ENCODE measurements around the gene CCDC91.

The CCDC91 gene

DNA sequence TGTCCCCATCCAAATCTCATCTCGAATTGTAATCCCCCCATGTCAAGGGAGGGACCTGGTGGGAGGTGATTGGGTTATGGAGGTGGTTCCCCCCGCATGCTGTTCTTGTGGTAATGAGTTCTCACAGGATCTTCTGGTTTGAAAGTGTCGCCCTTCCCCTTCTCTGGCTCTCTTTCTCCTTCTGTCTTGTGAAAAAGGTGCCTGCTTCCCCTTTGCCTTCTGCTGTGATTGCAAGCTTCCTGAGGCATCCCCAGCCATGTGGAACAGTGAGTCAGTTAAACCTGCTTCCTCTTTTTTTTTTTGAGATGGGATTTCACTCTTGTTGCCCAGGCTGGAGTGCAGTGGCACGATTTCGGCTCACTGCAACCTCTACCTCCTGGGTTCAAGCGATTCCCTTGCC is 104.0 kb downstream of the CCDC91 start:
- CTCF ChIA-PET, result interaction anchor here (0.6 kb wide), 1 partner anchor 1057 kb away, joined by 3 read pairs; no protein-coding TSS in a partner anchor
- H3K36me3 ChIP-seq (ENCODE audit: control insufficient read depth in 2 of 2, insufficient read depth in 1 of 2, low read length in 2 of 2), result no peaks in the 10 kb centered on the region

DNA sequence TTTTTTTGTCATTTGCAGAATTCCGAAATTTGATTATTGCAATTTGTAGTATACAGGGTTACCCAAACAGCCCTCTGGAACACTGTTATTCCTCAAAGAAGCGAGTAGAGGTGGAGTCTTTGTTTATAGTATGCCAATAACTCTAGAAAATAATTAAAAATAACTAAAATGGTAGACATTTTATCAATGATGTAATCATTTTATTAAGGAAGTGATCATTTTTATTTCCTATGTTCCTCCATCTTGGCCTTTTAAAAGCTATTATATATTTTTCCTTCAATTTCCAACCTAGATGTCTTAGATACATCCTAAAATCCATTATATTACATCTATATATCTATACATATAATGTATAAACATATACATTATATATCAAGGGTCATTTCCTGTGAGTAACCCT is 106.0 kb downstream of the CCDC91 start:
- TF ChIP-seq, protein P1, sequence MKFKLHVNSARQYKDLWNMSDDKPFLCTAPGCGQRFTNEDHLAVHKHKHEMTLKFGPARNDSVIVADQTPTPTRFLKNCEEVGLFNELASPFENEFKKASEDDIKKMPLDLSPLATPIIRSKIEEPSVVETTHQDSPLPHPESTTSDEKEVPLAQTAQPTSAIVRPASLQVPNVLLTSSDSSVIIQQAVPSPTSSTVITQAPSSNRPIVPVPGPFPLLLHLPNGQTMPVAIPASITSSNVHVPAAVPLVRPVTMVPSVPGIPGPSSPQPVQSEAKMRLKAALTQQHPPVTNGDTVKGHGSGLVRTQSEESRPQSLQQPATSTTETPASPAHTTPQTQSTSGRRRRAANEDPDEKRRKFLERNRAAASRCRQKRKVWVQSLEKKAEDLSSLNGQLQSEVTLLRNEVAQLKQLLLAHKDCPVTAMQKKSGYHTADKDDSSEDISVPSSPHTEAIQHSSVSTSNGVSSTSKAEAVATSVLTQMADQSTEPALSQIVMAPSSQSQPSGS (tag by site-specific recombination; IDR thresholded peaks at IDR 0.05; ENCODE audit: low read depth), result peak; percentile 73
- no peak for TF ChIP-seq ZBTB26 (tag by site-specific recombination; optimal IDR thresholded peaks at IDR 0.05)
- ChIA-PET POLR2A (no interaction called here), CTCF (no interaction called here)
- H3K9me3 ChIP-seq (ENCODE audit: control insufficient read depth, insufficient read depth, low read depth, low read length), result no peaks in the 10 kb centered on the region
- H3K4me3 ChIP-seq (ENCODE audit: low read depth, low read length), result no peak overlapping the region
- no peak overlapping the region for H3K27ac ChIP-seq (ENCODE audit: extremely low read depth, low read depth, low read length)
- H3K36me3 ChIP-seq (ENCODE audit: control insufficient read depth in 2 of 2, insufficient read depth in 1 of 2, low read length in 2 of 2), result no peaks in the 10 kb centered on the region
- no peaks in the 10 kb centered on the region for H3K4me1 ChIP-seq (ENCODE audit: control insufficient read depth, insufficient read depth, low read length)

More for the DNA sequence above, 104.0 kb downstream of the CCDC91 start:
- Histone ChIP-seq H3K27ac (ENCODE audit: extremely low read depth, low read depth, low read length) (no peak overlapping the region), H3K4me3 (ENCODE audit: low read depth, low read length) (no peak overlapping the region), H3K9me3 (ENCODE audit: control insufficient read depth, insufficient read depth, low read depth, low read length) (no peaks in the 10 kb centered on the region), H3K4me1 (ENCODE audit: control insufficient read depth, insufficient read depth, low read length) (no peaks in the 10 kb centered on the region)
- TF ChIP-seq ZBTB6 (tag by site-specific recombination; IDR thresholded peaks at IDR 0.05), result no peak
- POLR2A ChIA-PET, result no interaction called here

DNA sequence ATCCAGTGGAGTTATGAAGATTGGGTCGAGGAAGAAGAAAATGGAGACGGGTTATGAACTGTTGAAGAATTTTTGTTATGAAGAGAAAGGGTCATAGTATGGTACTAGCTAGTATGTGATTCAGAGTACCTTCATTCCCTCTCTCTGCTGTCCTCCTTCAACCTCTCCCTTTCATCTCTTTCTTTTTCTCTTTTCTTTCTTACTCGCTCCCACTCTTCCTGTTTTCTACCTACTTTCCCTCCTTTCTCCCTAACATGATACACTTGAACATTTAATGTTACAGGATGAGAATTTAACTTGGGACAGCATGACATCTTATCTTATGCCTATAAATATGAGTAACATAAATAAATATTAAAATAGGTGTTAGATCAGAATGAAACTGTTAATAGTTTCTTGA is 112.9 kb downstream of the CCDC91 start:
- ChIA-PET CTCF (no interaction called here), POLR2A (no interaction called here)
- Histone ChIP-seq H3K36me3 (ENCODE audit: control insufficient read depth in 2 of 2, insufficient read depth in 1 of 2, low read length in 2 of 2) (no peaks in the 10 kb centered on the region; a peak in 1 of 3 replicates), H3K4me3 (ENCODE audit: low read depth, low read length) (no peak overlapping the region), H3K27ac (ENCODE audit: extremely low read depth, low read depth, low read length) (no peak overlapping the region), H3K9me3 (ENCODE audit: control insufficient read depth, insufficient read depth, low read depth, low read length) (no peaks in the 10 kb centered on the region), H3K4me1 (ENCODE audit: control insufficient read depth, insufficient read depth, low read length) (no peaks in the 10 kb centered on the region)
- TF ChIP-seq ZBTB26 (tag by site-specific recombination; optimal IDR thresholded peaks at IDR 0.05) (no peak), ZNF394 (tag by site-specific recombination; IDR thresholded peaks at IDR 0.05; ENCODE audit: borderline replicate concordance) (no peak), ZBTB6 (tag by site-specific recombination; IDR thresholded peaks at IDR 0.05) (no peak), PRDM1 (tag by site-specific recombination; IDR thresholded peaks at IDR 0.05) (peak; percentile 91), GLI2 (tag by site-specific recombination; IDR thresholded peaks at IDR 0.05; ENCODE audit: borderline replicate concordance, low read depth) (no peak), ZNF747 (tag by site-specific recombination; IDR thresholded peaks at IDR 0.05) (no peak)

- H3K9me3 ChIP-seq (ENCODE audit: control insufficient read depth, insufficient read depth, low read depth, low read length), result no peaks in the 10 kb centered on the region
- H3K27ac ChIP-seq (ENCODE audit: extremely low read depth, low read depth, low read length), result no peak overlapping the region
- POLR2A ChIA-PET, result no interaction called here
- CTCF ChIA-PET, result no interaction called here
- H3K36me3 ChIP-seq (ENCODE audit: control insufficient read depth in 2 of 2, insufficient read depth in 1 of 2, low read length in 2 of 2), result peaks cover 3% of the 10 kb centered on the region in 2 experiments; a peak in 2 of 3 replicates
- no peaks in the 10 kb centered on the region for H3K4me1 ChIP-seq (ENCODE audit: control insufficient read depth, insufficient read depth, low read length)
- H3K4me3 ChIP-seq (ENCODE audit: low read depth, low read length), result no peak overlapping the region
- no peak for TF ChIP-seq ZNF561 (tag by site-specific recombination; IDR thresholded peaks at IDR 0.05; ENCODE audit: borderline replicate concordance)
- no peak for TF ChIP-seq ZNF2 (tag by site-specific recombination; IDR thresholded peaks at IDR 0.05)
- no peak for TF ChIP-seq ZNF768 (tag by site-specific recombination; IDR thresholded peaks at IDR 0.05)
- no peak for TF ChIP-seq TCF7L2 (IDR thresholded peaks at IDR 0.05; ENCODE audit: borderline replicate concordance, low read depth, low read length)
- no peak for TF ChIP-seq ZNF223 (tag by site-specific recombination; IDR thresholded peaks at IDR 0.05)
- TF ChIP-seq, protein P2, sequence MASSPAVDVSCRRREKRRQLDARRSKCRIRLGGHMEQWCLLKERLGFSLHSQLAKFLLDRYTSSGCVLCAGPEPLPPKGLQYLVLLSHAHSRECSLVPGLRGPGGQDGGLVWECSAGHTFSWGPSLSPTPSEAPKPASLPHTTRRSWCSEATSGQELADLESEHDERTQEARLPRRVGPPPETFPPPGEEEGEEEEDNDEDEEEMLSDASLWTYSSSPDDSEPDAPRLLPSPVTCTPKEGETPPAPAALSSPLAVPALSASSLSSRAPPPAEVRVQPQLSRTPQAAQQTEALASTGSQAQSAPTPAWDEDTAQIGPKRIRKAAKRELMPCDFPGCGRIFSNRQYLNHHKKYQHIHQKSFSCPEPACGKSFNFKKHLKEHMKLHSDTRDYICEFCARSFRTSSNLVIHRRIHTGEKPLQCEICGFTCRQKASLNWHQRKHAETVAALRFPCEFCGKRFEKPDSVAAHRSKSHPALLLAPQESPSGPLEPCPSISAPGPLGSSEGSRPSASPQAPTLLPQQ (tag by site-specific recombination; IDR thresholded peaks at IDR 0.05), result no peak
- TF ChIP-seq ZFHX2 (tag by site-specific recombination; conservative IDR thresholded peaks at IDR 0.05), result no peak
- no peak for TF ChIP-seq ZNF10 (tag by site-specific recombination; IDR thresholded peaks at IDR 0.05)
- TF ChIP-seq ZNF292 (tag by site-specific recombination; IDR thresholded peaks at IDR 0.05; ENCODE audit: borderline replicate concordance, low read depth), result no peak
- no peak for TF ChIP-seq ZNF132 (tag by site-specific recombination; IDR thresholded peaks at IDR 0.05; ENCODE audit: borderline replicate concordance)
- TF ChIP-seq ZBTB6 (tag by site-specific recombination; IDR thresholded peaks at IDR 0.05), result no peak
- TF ChIP-seq ZNF184 (tag by site-specific recombination; IDR thresholded peaks at IDR 0.05), result no peak
Measured at GRCh38 chr12:28306535-28306934, 116.3 kb downstream of the CCDC91 start.

Data from HEK293 (cell line).